Esophagus squamous epithelium (tissue), 5 donors: ENCODE measurements around the gene ATAD2B. TPM values are rescaled to one million over a fixed set of nuclear protein-coding genes. Genes with fewer than 3 reads are reported as not detected.
A peak's percentile ranks its signal among the peaks of the same experiment; 100 is the strongest.

Experiments
- DNase-seq: peaks from one replicate; lab custom pipeline; 2025; lab: John Stamatoyannopoulos, UW
- H3K27ac ChIP-seq, 4 donors: fragments of 200-600 bp; sonication (generic); one replicate each; pipeline ENCODE4 v1.5.1; 2016 to 2019; ENCODE audit warnings: mild to moderate bottlenecking in 1 of 4
- H3K27me3 ChIP-seq, 4 donors: fragments of 200-600 bp; sonication (generic); 1 replicate in 3 of 4; 2 replicates in 1 of 4; pipeline versions ENCODE4 v1.5.1 to v1.6.0; 2017 to 2021; ENCODE audit warnings: antibody characterized with exemption in 1 of 4
- H3K36me3 ChIP-seq, 3 donors: fragments of 200-600 bp; sonication (generic); one replicate each; pipeline ENCODE4 v1.5.1; 2016 to 2019
- H3K4me1 ChIP-seq, 3 donors: fragments of 200-600 bp; sonication (generic); one replicate each; pipeline ENCODE4 v1.5.1; 2017 to 2019
- H3K4me3 ChIP-seq, 4 donors: fragments of 200-600 bp; sonication (generic); 1 replicate in 3 of 4; 2 replicates in 1 of 4; pipeline ENCODE4 v1.5.1; 2016 to 2019; ENCODE audit warnings: mild to moderate bottlenecking in 2 of 4, moderate library complexity in 1 of 4
- H3K9me3 ChIP-seq, 3 donors: fragments of 200-600 bp; sonication (generic); one replicate each; pipeline ENCODE4 v1.5.1; 2016 to 2019
- CTCF ChIP-seq, 6 experiments: fragments of 450-650 bp in 4 of 6; fragments of 200-600 bp in 2 of 6; sonication (generic) in 2 of 6; IDR thresholded peaks; one replicate each; pipeline ENCODE4 v1.5.1; 2016 to 2019; ENCODE audit warnings: antibody characterized with exemption in 6 of 6, mild to moderate bottlenecking in 4 of 6, moderate library complexity in 4 of 6
- POLR2A ChIP-seq, 4 donors: fragments of 450-650 bp; IDR thresholded peaks; one replicate each; pipeline ENCODE4 v1.6.1; 2017; ENCODE audit warnings: antibody characterized with exemption in 4 of 4, mild to moderate bottlenecking in 4 of 4, moderate library complexity in 3 of 4
- WGBS, 2 donors: methylation state at CpG; one replicate each; pipeline ENCODE4 v1.1.5; 2018; 5-methylcytosine and 5-hydroxymethylcytosine counted together
- intact Hi-C: fragments of 100-400 bp; cut with DNase I; formaldehyde crosslinking; loops from one replicate; pipeline ENCODE4 v1.15.0; 2022
- total RNA-seq, 4 donors: library from RNA; depleted of rRNA; stranded (reverse); fragments of >200 nt; gene quantifications; one replicate each; pipeline ENCODE4 v1.1.0, GENCODE V29; 2016
- donor health status: DM: yes; HTN: yes; CAD: no.

ATAD2B gene
- total RNA-seq, 4 donors from 2014 or later = 7.4 to 29.2 (median 20.8) TPM

- intact Hi-C loops = no loop called here
- Histone ChIP-seq H3K27me3 (no peaks in the 10 kb centered on the region), H3K4me1 (peaks cover 7 to 23% (median 7%) of the 10 kb centered on the region in 3 donors), H3K36me3 (peaks cover 0 to 89% (median 0%) of the 10 kb centered on the region in 3 donors), H3K27ac (peak overlapping the region in 1 of 4 donors; percentile 28), H3K9me3 (no peaks in the 10 kb centered on the region), H3K4me3 (no peak overlapping the region)
- no peak for DNase-seq
- no peak for TF ChIP-seq POLR2A (IDR thresholded peaks at IDR 0.05)
- no peak for TF ChIP-seq CTCF (IDR thresholded peaks at IDR 0.05)
- WGBS, 2 donors = 66 to 80% methylated on average over 12 of the region's 17 CpGs
Observed at GRCh38 chr2:23698721-23699579, 228.0 kb downstream of the ATAD2B start.

Other genes with a start within 250 kb of the ATAD2B start
- gene UBXN2A, start 13.3 kb upstream of the ATAD2B start, total RNA-seq = 10 to 100 TPM in 2 of 4 donors, 1 to 10 TPM in 2; 8.8 to 16.2 (median 10.0) TPM
- under 1 TPM in 1 of 4 donors, not detected in 3; 0.19 TPM for gene MFSD2B, start 83.0 kb upstream of the ATAD2B start, total RNA-seq
- gene WDCP, start 120.3 kb upstream of the ATAD2B start, total RNA-seq = 1 to 10 TPM; 2.8 to 4.9 (median 4.0) TPM
- 10 to 100 TPM in 1 of 4 donors, 1 to 10 TPM in 3; 4.5 to 12.1 (median 8.3) TPM for gene FKBP1B, start 122.6 kb upstream of the ATAD2B start, total RNA-seq
- gene SF3B6, start 149.2 kb upstream of the ATAD2B start, total RNA-seq = 100 to 1,000 TPM in 3 of 4 donors, 10 to 100 TPM in 1; 91.3 to 150 (median 125) TPM
- 100 to 1,000 TPM in 1 of 4 donors, 10 to 100 TPM in 3; 69.5 to 129 (median 84.7) TPM for gene TP53I3, start 157.7 kb upstream of the ATAD2B start, total RNA-seq
- gene PFN4, start 196.2 kb upstream of the ATAD2B start, total RNA-seq = not detected
- 10 to 100 TPM in 2 of 4 donors, 1 to 10 TPM in 1, under 1 TPM in 1; 0.87 to 16.4 (median 8.4) TPM for gene FAM228B, start 196.3 kb upstream of the ATAD2B start, total RNA-seq
- under 1 TPM in 2 of 4 donors, not detected in 2; 0.19 TPM for gene FAM228A, start 247.9 kb upstream of the ATAD2B start, total RNA-seq